ENCODE results near the gene FGA.

GRCh38 chr4:154569028-154569427, 21.5 kb downstream of the FGA start:
- TF ChIP-seq SP1 (IDR thresholded peaks at IDR 0.05; ENCODE audit: low read depth) (no peak), ATF3 (IDR thresholded peaks at IDR 0.05) (no peak)
- TF ChIP-seq, protein P1, sequence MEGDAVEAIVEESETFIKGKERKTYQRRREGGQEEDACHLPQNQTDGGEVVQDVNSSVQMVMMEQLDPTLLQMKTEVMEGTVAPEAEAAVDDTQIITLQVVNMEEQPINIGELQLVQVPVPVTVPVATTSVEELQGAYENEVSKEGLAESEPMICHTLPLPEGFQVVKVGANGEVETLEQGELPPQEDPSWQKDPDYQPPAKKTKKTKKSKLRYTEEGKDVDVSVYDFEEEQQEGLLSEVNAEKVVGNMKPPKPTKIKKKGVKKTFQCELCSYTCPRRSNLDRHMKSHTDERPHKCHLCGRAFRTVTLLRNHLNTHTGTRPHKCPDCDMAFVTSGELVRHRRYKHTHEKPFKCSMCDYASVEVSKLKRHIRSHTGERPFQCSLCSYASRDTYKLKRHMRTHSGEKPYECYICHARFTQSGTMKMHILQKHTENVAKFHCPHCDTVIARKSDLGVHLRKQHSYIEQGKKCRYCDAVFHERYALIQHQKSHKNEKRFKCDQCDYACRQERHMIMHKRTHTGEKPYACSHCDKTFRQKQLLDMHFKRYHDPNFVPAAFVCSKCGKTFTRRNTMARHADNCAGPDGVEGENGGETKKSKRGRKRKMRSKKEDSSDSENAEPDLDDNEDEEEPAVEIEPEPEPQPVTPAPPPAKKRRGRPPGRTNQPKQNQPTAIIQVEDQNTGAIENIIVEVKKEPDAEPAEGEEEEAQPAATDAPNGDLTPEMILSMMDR (IDR thresholded peaks at IDR 0.05 in 2 of 3, conservative IDR thresholded peaks at IDR 0.05 in 1 of 3; ENCODE audit: borderline replicate concordance in 1 of 3, insufficient read depth in 1 of 3, low read depth in 2 of 3, low read length in 2 of 3) = no peak
